ENCODE data around the gene DIP2A.

Gene DIP2A

GRCh38 chr21:46537026-46537425 lies 78.3 kb downstream of the DIP2A start:
- DNase-seq (ENCODE audit: low read depth), result no peak

DNA sequence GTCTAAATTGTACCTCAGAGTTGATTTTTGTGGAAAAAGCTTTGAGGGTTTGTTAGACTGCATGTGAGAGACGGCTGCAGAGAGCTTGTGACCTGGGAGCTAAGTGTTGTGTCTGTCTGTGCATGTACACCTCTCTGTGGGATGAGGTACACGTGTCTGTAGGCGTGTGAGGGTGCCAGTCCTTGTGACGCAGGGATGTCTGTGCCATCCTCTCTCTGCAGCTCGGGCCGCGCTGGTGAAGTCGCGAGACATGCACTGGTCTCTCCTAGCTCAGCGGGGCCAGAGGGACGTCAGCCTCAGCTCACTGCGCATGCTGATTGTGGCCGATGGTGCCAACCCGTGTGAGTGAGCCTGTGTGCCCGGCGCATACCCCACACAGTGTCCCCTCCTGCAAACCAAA lies 79.6 kb downstream of the DIP2A start:
- DNase-seq (ENCODE audit: low read depth), result no peak

DNA sequence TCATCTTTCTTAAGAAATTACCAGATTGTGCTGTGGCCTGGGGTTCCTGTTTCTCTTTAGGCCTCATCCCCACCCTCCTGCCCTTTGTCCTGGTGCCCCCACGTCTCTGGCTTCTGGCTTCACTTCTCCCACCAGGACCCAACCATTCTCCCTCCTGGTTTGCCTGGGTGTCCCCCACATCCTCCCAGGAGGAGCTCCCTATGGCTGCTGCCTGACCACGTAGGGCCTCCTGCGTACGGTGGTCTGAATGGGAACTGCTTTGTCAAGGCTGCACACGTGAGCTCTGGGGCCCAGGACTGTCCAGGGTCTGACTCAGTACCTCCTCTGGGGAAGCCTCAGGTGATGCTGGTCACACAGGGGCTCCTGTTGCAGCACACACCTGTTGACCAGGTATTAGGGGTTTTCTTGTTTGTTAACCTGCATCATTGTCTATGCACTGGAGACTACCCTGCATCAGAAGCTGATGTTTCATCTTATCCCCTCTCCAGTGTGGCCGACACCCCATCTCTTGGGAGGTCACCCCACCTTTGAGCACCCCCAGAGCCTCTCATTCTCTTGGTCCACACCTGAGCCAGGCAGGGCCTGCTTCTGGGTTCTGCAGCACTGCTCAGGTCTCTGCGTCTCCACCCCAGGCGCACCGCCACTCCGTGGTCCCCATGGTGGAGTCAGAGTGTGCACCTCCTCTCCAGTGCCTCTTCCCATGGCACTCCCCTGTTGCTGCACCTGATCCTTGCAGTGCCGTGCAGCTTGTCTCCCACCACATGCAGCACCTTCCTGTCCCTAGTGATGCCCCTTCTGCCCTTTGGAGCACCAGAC lies 80.4 kb downstream of the DIP2A start:
- DNase-seq (ENCODE audit: low read depth), result no peak

DNA sequence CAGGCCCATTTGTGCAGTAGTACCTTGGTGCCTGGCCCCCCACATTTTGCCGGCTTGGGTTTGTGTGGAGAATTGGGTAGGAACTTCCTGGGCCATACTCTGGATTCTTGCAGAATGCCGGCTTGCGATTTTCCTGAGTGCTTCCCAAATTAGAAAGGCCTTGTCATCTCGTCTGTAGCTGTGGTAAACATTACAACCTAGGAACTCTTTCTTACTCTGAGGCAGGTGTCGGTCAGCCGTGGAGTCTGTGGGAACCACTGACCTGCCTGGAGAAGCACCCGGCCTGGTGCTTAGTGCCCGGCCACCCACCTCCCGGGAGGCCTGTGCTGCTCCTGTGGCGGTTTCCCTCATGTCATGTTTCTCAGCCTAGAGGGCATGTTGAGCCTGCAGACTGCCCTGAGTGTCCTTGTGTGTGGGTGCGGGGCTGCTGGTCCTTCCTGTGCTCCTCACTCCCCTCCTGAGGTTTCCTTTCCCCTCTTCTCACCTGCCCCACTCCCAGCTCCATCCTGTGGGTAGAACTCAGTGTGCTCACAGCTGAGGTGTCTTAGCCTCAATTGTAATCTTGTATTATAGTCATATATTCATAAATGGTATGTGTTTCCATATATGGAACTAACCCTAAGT lies 81.5 kb downstream of the DIP2A start:
- DNase-seq (ENCODE audit: low read depth), result no peak

DNA sequence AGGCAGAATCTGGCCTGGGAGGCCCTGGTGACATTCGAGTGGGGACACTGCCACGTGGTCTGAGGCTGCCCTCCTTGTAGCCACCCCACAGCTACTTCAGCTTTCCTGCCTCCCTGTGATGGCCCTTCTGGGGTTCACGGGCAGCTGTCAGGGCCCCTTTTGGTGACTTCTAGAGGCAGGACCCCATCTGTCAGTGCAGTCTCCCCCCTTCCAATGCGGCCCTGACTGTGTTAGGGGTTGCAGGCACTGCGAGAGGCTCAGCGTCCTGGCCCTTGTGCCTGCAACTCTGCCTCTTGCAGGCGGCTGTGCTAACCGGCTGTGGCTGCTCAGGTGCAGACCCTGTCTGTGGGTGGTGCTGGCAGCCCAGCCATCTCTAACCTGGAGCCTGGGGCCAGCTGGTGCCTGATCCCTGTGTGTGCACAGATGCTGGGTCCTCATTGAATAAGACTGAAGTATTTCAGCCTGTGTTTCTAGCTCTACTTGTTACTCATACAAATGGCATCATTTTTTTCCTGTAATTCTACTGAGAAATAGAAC lies 84.0 kb downstream of the DIP2A start:
- DNase-seq (ENCODE audit: low read depth), result no peak

DNA sequence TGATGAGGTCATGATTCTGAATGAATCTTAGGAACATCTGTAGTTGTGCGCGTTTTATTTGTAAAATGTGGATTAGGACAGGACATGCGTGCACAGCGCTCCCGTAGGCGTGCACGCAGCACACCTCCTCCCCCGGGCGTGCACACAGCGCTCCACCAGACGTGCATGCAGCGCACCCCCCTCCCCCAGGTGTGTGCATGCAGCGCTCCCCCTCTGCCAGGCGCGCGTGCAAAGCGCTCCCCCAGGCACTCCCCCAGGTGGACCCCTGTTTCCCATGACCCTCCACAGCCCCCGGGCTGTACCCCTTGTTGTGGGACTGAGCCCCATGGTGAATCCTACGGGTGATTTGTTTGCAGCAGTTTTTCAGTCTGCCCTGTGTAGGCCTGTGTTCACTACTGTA lies 84.6 kb downstream of the DIP2A start:
- DNase-seq (ENCODE audit: low read depth), result no peak

DNA sequence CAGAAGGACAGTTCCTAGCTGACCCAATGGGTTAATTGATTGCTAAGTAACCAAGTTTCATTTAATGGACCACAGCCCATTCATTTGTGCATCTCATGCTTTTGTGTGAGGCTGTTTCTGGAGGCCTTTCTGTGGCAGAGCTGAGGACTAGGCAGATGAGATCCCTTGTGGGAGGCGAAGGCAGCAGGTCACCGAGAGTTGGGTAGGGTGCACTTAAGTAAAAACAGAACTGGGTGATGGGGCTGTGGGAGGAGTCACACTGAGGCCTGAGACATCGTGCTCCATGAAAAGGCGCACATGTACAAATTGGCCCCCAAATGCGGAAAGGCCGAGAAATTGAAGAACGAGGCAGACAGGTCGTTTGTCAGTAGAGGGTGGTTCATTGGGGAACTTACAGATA lies 85.3 kb downstream of the DIP2A start:
- no peak for DNase-seq (ENCODE audit: low read depth)

- no peak for DNase-seq (ENCODE audit: low read depth)
These were observed 86.1 kb downstream of the DIP2A start for GRCh38 chr21:46544824-46545223.

GRCh38 chr21:46545363-46545762 lies 86.7 kb downstream of the DIP2A start:
- DNase-seq (ENCODE audit: low read depth), result no peak

DNA sequence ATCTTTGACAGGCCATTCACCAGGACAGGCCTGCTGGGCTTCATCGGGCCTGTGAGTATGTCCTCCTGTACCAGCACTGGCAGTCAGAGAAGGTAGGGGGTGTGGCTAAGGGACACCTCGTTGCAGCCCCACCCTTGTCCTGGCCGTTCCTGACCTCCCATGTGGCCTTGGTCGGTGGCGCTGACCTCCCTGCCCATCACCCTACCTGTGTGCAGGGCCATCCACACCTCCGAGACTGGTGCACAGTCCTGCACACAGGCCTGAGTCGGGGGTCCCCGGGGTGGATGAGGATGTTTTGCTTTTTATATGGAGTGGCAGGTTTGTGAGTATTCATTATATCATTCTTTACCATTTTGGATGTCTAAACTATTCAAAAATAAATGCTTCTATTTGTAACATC lies 87.2 kb downstream of the DIP2A start:
- DNase-seq (ENCODE audit: low read depth), result no peak

DNA sequence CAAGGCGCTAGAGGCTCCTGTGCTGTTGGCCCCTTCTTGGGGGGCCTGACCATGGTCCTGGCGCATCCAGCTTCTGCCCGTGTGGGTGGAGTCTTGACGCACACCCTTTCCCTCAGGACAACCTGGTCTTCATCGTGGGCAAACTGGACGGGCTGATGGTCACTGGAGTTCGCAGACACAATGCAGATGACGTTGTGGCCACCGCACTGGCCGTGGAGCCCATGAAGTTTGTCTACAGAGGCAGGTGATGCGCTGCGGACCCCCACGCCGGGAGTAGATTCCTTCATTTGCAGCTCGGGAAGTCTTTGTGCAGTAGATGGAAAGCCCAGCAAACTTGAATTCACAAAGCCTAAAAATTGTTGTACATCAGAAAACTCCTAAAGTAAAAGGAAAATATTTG lies 88.1 kb downstream of the DIP2A start:
- no peak for DNase-seq (ENCODE audit: low read depth)

DNA sequence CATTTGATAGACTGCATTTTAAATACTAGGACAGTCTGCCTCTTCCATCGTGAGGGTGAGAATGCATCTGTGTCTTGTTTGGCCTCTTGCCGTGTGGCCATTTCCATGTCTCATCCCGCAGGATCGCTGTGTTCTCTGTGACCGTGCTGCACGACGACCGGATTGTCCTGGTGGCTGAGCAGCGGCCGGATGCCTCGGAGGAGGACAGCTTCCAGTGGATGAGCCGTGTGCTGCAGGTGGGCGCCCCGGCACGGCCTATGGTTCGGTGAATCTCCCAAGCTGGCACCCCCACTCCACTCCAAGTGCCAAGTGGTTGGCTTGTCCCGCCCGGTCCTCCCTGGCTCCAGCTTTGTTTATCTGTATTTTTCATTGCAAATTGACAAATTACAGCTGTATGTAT lies 91.0 kb downstream of the DIP2A start:
- no peak for DNase-seq (ENCODE audit: low read depth)

GRCh38 chr21:46550116-46550941 lies 91.6 kb downstream of the DIP2A start:
- DNase-seq (ENCODE audit: low read depth), result no peak

DNA sequence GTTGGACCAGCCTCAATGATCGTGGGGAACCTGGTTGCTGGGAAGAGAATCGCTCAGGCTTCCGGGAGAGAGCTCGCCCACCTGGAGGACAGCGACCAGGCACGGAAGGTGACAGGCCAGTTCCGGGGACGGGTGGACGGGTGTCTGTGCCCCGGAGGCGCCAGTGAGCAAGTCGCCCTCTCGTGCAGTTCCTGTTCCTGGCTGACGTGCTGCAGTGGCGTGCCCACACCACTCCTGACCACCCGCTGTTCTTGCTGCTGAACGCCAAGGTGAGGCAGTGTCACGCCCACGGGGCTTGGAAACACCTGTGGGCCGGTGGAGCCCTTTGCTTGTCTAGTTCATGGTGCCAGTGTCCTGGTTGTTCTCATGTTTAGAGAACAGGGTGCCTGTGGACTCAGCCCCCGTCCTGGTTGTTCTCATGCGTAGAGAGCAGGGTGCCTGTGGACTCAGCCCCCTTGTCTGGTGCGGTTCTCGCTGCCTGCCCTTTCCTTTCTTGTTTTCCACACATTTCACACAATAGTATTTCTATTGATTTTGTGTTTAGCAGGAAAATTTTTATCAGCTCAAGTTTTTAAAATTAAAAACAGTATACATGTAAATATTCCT lies 93.0 kb downstream of the DIP2A start:
- DNase-seq (ENCODE audit: low read depth), result no peak

DNA sequence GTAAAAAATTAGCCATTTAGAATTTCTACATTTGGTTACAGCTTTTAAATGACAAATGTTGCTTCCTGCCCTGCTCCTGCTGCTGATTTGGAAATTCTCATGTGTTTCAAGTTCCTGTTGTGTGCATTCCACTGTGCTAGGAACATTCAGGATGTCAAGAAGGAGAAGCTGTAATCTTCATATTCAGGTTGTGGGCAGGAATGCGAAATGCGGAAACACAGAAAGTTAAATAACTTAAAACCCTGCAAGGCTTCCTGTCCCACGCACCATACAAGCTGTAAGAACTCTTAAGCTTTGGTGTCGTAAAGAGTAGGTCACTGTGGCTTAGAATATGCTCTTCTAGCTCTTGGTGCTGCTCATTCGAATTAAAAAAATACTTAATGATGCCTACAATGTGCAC lies 93.6 kb downstream of the DIP2A start:
- DNase-seq (ENCODE audit: low read depth), result no peak

GRCh38 chr21:46552865-46553379 lies 94.2 kb downstream of the DIP2A start:
- no peak for DNase-seq (ENCODE audit: low read depth)

- DNase-seq (ENCODE audit: low read depth), result no peak
These were observed 95.3 kb downstream of the DIP2A start for GRCh38 chr21:46553993-46554392.

DNA sequence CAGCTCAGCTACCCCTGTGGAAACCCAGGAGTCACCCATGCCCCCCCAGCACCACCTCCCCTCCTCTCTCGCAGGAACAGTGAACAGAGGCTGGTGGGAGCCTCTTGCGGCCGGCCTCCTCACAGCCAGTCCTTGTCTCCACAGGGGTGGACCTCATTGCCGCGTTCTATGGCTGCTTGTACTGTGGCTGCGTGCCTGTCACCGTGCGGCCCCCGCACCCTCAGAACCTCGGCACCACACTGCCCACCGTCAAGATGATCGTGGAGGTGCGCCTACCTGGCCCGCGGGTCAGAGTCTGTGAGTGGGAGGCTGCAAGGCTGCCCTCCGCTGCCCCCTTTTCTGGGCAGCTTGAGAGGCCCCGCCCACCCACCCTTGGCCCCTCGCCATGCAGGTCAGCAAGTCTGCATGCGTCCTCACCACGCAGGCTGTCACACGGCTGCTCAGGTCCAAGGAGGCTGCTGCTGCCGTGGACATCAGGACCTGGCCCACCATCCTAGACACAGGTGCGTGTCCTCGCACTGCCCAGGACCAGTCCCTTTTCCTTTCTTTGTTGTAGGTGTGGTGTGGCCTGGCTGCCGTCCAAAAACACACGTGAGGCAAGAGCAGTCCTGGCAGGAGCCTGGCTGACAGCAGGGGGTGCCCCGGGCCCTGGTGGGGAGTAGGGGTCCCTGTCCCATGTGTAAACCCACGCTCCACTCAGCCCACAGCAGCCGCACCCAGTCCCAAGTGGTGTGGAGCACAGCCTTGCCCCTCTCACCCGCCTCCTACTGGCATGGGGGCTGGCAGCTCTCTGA lies 95.9 kb downstream of the DIP2A start:
- DNase-seq (ENCODE audit: low read depth), result no peak

- no peak for DNase-seq (ENCODE audit: low read depth)
These were observed 96.5 kb downstream of the DIP2A start for GRCh38 chr21:46555225-46555617.

DNA sequence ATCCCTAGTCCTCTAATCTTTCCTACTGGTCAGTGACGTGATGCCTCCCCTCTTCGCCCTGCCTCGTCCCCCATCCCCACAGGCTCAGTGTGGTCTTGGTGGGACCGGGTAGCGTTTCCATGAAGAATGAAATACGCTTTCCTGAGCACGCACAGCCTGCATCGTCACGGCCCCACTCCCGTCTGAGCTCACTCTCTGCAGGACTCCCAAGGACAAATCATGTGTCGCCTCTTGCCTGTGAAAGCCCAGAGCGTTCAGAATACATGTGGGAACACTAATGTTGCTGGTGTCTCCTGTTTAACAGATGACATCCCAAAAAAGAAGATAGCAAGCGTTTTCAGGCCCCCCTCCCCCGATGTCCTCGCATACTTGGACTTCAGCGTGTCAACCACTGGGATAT lies 97.0 kb downstream of the DIP2A start:
- no peak for DNase-seq (ENCODE audit: low read depth)

DNA sequence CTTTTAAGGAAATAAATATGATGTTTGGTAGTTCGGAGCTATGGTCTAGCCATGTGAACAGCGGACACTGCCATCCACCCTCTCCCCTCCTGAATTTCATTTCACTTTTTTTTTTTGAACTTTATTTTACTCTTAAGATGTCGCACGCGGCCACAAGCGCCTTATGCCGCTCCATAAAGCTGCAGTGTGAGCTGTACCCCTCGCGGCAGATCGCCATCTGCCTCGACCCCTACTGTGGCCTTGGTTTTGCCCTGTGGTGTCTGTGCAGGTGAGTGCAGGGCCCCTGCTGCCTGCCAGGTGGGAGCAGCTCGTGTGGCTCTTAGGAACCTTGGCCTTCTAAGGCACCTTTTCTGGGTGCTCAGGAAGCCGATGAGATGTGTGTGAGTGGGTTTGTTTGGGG lies 98.1 kb downstream of the DIP2A start:
- DNase-seq (ENCODE audit: low read depth), result no peak
